H1 (cell line): ENCODE measurements around the gene FOXL1.

ENCODE experiments used
- FOSL1 ChIP-seq: IDR thresholded peaks from 2 replicates; pipeline ENCODE4 v1.6.1; 2011; ENCODE audit warnings: mild to moderate bottlenecking, low read depth, low read length, moderate library complexity; ENCODE audit not compliant: insufficient read depth
- POLR2A ChIP-seq, 2 experiments: IDR thresholded peaks; 1 replicate in 1 of 2; 2 replicates in 1 of 2; pipeline ENCODE4 v1.6.1; 2011; ENCODE audit warnings: low read depth in 2 of 2, low read length in 2 of 2, mild to moderate bottlenecking in 2 of 2; ENCODE audit errors: control extremely low read depth in 1 of 2
- TF ChIP-seq, protein P1 (sequence below), 3 experiments: IDR thresholded peaks; 1 replicate in 2 of 3; 2 replicates in 1 of 3; pipeline versions ENCODE4 v1.5.1 to v1.6.1; 2011; ENCODE audit warnings: low read length in 3 of 3, mild to moderate bottlenecking in 3 of 3, inconsistent platforms in 2 of 3, low read depth in 1 of 3, moderate library complexity in 1 of 3; ENCODE audit not compliant: insufficient read depth in 1 of 3; ENCODE audit errors: control extremely low read depth in 1 of 3

DNA sequence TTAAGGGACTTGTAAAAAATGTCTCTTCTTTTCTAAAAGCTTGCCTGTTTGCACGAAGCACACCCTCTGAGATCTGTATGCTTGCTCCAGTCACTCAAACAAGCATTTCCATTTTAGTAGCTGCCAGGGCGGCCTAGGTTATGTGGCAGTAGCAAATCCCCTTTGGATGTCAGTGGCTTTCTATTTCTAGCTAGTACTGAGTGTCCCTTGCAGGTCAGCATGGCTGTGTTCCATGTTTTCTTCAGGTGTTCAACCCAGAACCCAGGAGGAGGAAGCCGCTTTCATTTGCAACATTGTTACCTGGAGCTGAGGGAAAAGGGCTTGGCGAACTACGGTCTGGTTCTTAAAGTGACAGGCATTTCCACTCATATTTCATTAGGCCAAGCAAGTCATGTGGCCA, 36.4 kb downstream of the FOXL1 start:
- TF ChIP-seq FOSL1, result no peak
- TF ChIP-seq POLR2A (IDR thresholded peaks at IDR 0.05; ENCODE audit: control extremely low read depth in 1 of 2, low read depth in 2 of 2, low read length in 2 of 2), result no peak
- TF ChIP-seq, protein P1, sequence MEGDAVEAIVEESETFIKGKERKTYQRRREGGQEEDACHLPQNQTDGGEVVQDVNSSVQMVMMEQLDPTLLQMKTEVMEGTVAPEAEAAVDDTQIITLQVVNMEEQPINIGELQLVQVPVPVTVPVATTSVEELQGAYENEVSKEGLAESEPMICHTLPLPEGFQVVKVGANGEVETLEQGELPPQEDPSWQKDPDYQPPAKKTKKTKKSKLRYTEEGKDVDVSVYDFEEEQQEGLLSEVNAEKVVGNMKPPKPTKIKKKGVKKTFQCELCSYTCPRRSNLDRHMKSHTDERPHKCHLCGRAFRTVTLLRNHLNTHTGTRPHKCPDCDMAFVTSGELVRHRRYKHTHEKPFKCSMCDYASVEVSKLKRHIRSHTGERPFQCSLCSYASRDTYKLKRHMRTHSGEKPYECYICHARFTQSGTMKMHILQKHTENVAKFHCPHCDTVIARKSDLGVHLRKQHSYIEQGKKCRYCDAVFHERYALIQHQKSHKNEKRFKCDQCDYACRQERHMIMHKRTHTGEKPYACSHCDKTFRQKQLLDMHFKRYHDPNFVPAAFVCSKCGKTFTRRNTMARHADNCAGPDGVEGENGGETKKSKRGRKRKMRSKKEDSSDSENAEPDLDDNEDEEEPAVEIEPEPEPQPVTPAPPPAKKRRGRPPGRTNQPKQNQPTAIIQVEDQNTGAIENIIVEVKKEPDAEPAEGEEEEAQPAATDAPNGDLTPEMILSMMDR (IDR thresholded peaks at IDR 0.05; ENCODE audit: control extremely low read depth in 1 of 3, insufficient read depth in 1 of 3, low read depth in 1 of 3, low read length in 3 of 3), result no peak
